Endothelial cell of umbilical vein (primary cell): ENCODE data around the gene TLX1. TPM values are rescaled to one million over a fixed set of nuclear protein-coding genes. Genes with fewer than 3 reads are reported as not detected.

Source experiments
- BruUV-seq: library from RNA; stranded (reverse); fragments of 400-500 nt; replicated peaks from 2 replicates; lab custom pipeline; 2021; lab: Mats Ljungman, UMichigan
- CTCF ChIA-PET: fragments of 300-600, 350-600 bp; sonication (Branson Sonifier 250); formaldehyde crosslinking; loops from one replicate; lab custom pipeline; 2021; ENCODE audit warnings: antibody characterized with exemption, inconsistent platforms; lab: Charles Lee
- POLR2A ChIA-PET: fragments of 300-600, 350-600 bp; sonication (Branson Sonifier 250); formaldehyde crosslinking; loops from one replicate; lab custom pipeline; 2021; ENCODE audit warnings: antibody characterized with exemption, inconsistent platforms; lab: Charles Lee
- DNase-seq: peaks from one replicate; pipeline ENCODE4 v3.0.0-alpha.2; 2011; ENCODE audit warnings: low read depth, low spot score
- FAIRE-seq: peaks from 2 replicates; lab custom pipeline; 2011; peaks lifted over from hg19 to GRCh38; lab: Jason Lieb, UNC
- H2AFZ ChIP-seq: 2 replicates; pipeline ENCODE4 v1.6.0; 2012; ENCODE audit warnings: low read depth, low read length, control low read depth, inconsistent platforms
- H3K27ac ChIP-seq: 2 replicates; pipeline ENCODE4 v1.5.1; 2011; ENCODE audit warnings: low read depth, mild to moderate bottlenecking, control low read depth, low read length, moderate library complexity; ENCODE audit not compliant: insufficient read depth
- H3K27me3 ChIP-seq, 2 experiments: 2 replicates each; pipeline versions ENCODE4 v1.6.0 to v1.6.1; 2011; ENCODE audit warnings: low read length in 2 of 2, mixed read lengths in 1 of 2; ENCODE audit not compliant: control insufficient read depth in 2 of 2, insufficient read depth in 2 of 2
- H3K36me3 ChIP-seq, 2 experiments: 2 replicates in 1 of 2; 3 replicates in 1 of 2; pipeline ENCODE4 v1.5.1; 2011; ENCODE audit warnings: low read length in 2 of 2, mild to moderate bottlenecking in 1 of 2, moderate library complexity in 1 of 2; ENCODE audit not compliant: control insufficient read depth in 2 of 2, insufficient read depth in 2 of 2; ENCODE audit errors: extremely low read depth in 1 of 2
- H3K4me1 ChIP-seq: 3 replicates; pipeline ENCODE4 v1.5.1; 2011; ENCODE audit warnings: mild to moderate bottlenecking, low read length; ENCODE audit not compliant: control insufficient read depth, insufficient read depth; ENCODE audit errors: extremely low read depth
- H3K4me2 ChIP-seq: 2 replicates; pipeline ENCODE4 v1.6.1; 2011; ENCODE audit warnings: low read length, control low read depth, mixed read lengths; ENCODE audit not compliant: insufficient read depth
- H3K4me3 ChIP-seq, 3 experiments: fragments of 200-600 bp in 1 of 3; sonication (generic), shearing (Covaris generic) in 1 of 3; replicated peaks in 1 of 3; 2 replicates each; pipeline ENCODE4 v1.5.1; 2011 to 2016; ENCODE audit warnings: control low read depth in 3 of 3, low read length in 3 of 3, mild to moderate bottlenecking in 2 of 3, inconsistent platforms in 1 of 3, low read depth in 1 of 3, moderate library complexity in 1 of 3; ENCODE audit not compliant: insufficient read depth in 1 of 3
- H3K79me2 ChIP-seq: 2 replicates; pipeline ENCODE4 v1.6.0; 2012; ENCODE audit warnings: low read length, inconsistent platforms; ENCODE audit not compliant: control insufficient read depth, insufficient read depth
- H3K9ac ChIP-seq: replicated peaks from 2 replicates; pipeline ENCODE3; 2011; ENCODE audit warnings: low read length, control low read depth; ENCODE audit not compliant: insufficient read depth; ENCODE audit errors: extremely low read depth
- H3K9me1 ChIP-seq: replicated peaks from 3 replicates; pipeline ENCODE4 v1.6.0; 2011; ENCODE audit warnings: mild to moderate bottlenecking, low read length; ENCODE audit not compliant: control insufficient read depth, insufficient read depth; ENCODE audit errors: extremely low read depth
- H3K9me3 ChIP-seq: replicated peaks from 2 replicates; pipeline ENCODE4 v1.5.1; 2012; ENCODE audit warnings: low read length, inconsistent platforms; ENCODE audit not compliant: control insufficient read depth, insufficient read depth
- H4K20me1 ChIP-seq: replicated peaks from 2 replicates; pipeline ENCODE3; 2011; ENCODE audit warnings: mild to moderate bottlenecking, low read length; ENCODE audit not compliant: control insufficient read depth, insufficient read depth; ENCODE audit errors: extremely low read depth
- EZH2 ChIP-seq: IDR thresholded peaks from 2 replicates; pipeline ENCODE4 v1.6.1; 2012; ENCODE audit warnings: borderline replicate concordance, low read depth, mild to moderate bottlenecking, moderate library complexity, low read length, inconsistent platforms; ENCODE audit not compliant: severe bottlenecking
- FOS ChIP-seq: IDR thresholded peaks from 2 replicates; pipeline ENCODE4 v1.6.1; 2011; ENCODE audit warnings: mild to moderate bottlenecking, low read length, moderate library complexity, borderline replicate concordance; ENCODE audit not compliant: insufficient read depth
- GATA2 ChIP-seq: IDR thresholded peaks from 2 replicates; pipeline ENCODE4 v1.7.0; 2011; ENCODE audit warnings: low read depth, mild to moderate bottlenecking, moderate library complexity, mixed read lengths, low read length; ENCODE audit not compliant: insufficient read length, insufficient read depth
- JUN ChIP-seq: IDR thresholded peaks from 2 replicates; pipeline ENCODE4 v1.6.1; 2011; ENCODE audit warnings: borderline replicate concordance, low read depth; ENCODE audit not compliant: insufficient read length, insufficient read depth
- MYC ChIP-seq: IDR thresholded peaks from one replicate; pipeline ENCODE4 v1.6.1; 2011; ENCODE audit warnings: mild to moderate bottlenecking, low read depth, low read length
- POLR2A ChIP-seq: IDR thresholded peaks from 2 replicates; pipeline ENCODE4 v1.6.1; 2012; ENCODE audit warnings: low read depth, mild to moderate bottlenecking, control low read depth, low read length
- POLR2AphosphoS5 ChIP-seq: IDR thresholded peaks from 2 replicates; pipeline ENCODE4 v1.6.1; 2012; ENCODE audit warnings: low read depth, mild to moderate bottlenecking, control low read depth, low read length, moderate library complexity; ENCODE audit not compliant: insufficient read depth
- dilution Hi-C: fragments of 300-500 bp; cut with MboI; formaldehyde crosslinking; loops from one replicate; pipeline ENCODE4 v1.15.0; 2019; ENCODE audit warnings: low sequenced_read_pairs; ENCODE audit not compliant: extremely low pct_ligation_motif_present
- intact Hi-C: fragments of 100-400 bp; cut with micrococcal nuclease; formaldehyde crosslinking; loops from one replicate; pipeline ENCODE4 v1.10.0; 2022
- polyA plus RNA-seq, 4 experiments: library from polyadenylated mRNA; depleted of rRNA in 3 of 4; stranded (reverse) in 3 of 4; unstranded in 1 of 4; fragments of >200 nt; gene quantifications; 2 replicates each; pipeline versions ENCODE4 v1.2.1 to v1.2.3, GENCODE V29; 2011 to 2012; ENCODE audit warnings: missing spikeins in 1 of 4
- total RNA-seq: library from RNA; stranded (reverse); gene quantifications from 2 replicates; pipeline ENCODE4 v1.2.3, GENCODE V29; 2021
- TF ChIP-seq, protein P1 (sequence below): IDR thresholded peaks from 2 replicates; pipeline ENCODE4 v1.6.1; 2011; ENCODE audit not compliant: insufficient read depth, insufficient read length
- TF ChIP-seq, protein P2 (sequence below), 2 donors: IDR thresholded peaks; 1 replicate in 1 of 2; 2 replicates in 1 of 2; pipeline ENCODE4 v1.5.1; 2011; ENCODE audit warnings: low read length in 2 of 2, mild to moderate bottlenecking in 2 of 2, moderate library complexity in 2 of 2, control low read depth in 1 of 2, inconsistent platforms in 1 of 2, low read depth in 1 of 2; ENCODE audit not compliant: insufficient read depth in 1 of 2; ENCODE audit errors: extremely low read depth in 1 of 2

Gene TLX1
- total and polyA plus RNA-seq, 2 donors (not counting 3 experiments of a cell fraction or from before 2014, with no cell fraction given) = not detected

DNA sequence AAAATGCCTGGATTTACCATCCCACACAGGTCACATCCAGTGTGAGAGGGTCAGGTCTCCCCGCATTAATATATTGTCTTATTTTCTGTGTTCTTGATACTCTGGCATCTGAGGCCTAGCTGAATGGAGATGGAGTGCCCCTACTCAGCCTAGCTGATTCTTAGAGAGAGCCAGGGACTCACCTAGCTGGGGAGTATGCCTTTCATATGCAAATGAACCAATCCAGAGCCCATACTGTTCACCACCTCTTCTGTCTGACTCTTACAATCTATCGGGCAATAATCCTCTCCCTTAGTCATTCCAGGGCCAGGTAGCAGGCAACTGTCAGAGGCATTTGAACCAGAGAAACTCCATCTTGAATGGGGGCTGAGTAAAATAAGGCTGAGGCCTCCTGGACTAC, 51.8 kb downstream of the TLX1 start:
- CTCF ChIA-PET = interaction anchor here (1.5 to 2.3 kb wide), 2 partner anchors 21 to 31 kb away, joined by 4 to 12 read pairs; no protein-coding TSS in a partner anchor
- dilution Hi-C loops = no loop called here

DNA sequence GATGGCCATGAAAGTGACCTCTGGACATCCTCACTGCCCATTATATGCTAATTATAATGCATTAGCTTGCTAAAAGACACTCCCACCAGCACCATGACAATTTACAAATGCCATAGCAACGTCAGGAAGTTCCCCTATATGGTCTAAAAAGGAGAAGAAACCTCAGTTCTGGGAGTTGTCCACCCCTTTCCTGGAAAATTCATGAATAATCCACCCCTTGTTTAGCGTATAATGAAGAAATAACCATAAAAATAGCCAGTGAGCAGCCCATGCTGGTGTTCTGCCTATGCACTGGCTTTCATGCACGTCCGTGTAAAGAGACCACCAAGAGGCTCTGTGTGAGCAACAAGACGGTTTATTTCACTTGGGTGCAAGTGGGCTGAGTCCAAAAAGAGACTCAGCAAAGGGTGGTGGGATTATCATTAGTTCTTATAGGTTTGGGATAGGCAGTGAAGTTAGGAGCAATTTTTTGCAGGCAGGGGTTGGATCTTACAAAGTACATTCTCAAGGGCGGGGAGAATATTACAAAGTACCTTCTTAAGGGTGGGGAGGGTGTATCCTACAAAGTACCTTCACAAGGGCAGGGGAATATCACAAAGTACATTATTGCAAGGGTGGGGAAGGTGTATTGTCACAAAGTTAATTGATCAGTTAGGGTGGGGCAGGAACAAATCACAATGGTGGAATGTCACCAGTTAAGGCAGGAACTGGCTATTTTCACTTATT, 52.5 kb downstream of the TLX1 start:
- H3K9me1 ChIP-seq = no peaks in the 10 kb centered on the region
- H3K4me3 ChIP-seq = no peak overlapping the region
- no peak for TF ChIP-seq EZH2
- TF ChIP-seq JUN = no peak
- TF ChIP-seq POLR2A = no peak
- TF ChIP-seq, protein P1, sequence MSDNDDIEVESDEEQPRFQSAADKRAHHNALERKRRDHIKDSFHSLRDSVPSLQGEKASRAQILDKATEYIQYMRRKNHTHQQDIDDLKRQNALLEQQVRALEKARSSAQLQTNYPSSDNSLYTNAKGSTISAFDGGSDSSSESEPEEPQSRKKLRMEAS = no peak
- no peak for TF ChIP-seq FOS
- no peak for TF ChIP-seq POLR2AphosphoS5
- TF ChIP-seq, protein P2, sequence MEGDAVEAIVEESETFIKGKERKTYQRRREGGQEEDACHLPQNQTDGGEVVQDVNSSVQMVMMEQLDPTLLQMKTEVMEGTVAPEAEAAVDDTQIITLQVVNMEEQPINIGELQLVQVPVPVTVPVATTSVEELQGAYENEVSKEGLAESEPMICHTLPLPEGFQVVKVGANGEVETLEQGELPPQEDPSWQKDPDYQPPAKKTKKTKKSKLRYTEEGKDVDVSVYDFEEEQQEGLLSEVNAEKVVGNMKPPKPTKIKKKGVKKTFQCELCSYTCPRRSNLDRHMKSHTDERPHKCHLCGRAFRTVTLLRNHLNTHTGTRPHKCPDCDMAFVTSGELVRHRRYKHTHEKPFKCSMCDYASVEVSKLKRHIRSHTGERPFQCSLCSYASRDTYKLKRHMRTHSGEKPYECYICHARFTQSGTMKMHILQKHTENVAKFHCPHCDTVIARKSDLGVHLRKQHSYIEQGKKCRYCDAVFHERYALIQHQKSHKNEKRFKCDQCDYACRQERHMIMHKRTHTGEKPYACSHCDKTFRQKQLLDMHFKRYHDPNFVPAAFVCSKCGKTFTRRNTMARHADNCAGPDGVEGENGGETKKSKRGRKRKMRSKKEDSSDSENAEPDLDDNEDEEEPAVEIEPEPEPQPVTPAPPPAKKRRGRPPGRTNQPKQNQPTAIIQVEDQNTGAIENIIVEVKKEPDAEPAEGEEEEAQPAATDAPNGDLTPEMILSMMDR (IDR thresholded peaks at IDR 0.05; ENCODE audit: extremely low read depth in 1 of 2, insufficient read depth in 1 of 2, low read depth in 1 of 2, low read length in 2 of 2) = no peak
- TF ChIP-seq GATA2 = no peak
- TF ChIP-seq MYC = no peak
- no peak overlapping the region for H3K27ac ChIP-seq
- no peaks in the 10 kb centered on the region for H3K4me1 ChIP-seq
- no peak overlapping the region for H3K9ac ChIP-seq
- no peak overlapping the region for H3K4me2 ChIP-seq
- H3K27me3 ChIP-seq = peaks cover 4 to 10% of the 10 kb centered on the region in 2 experiments
- ChIA-PET POLR2A (no interaction called here), CTCF (no interaction called here)
- DNase-seq (no peak), FAIRE-seq (no peak)
- no peak overlapping the region for H2AFZ ChIP-seq
- H4K20me1 ChIP-seq = no peaks in the 10 kb centered on the region
- no peaks in the 10 kb centered on the region for H3K9me3 ChIP-seq
- dilution Hi-C loops (no loop called here), intact Hi-C loops (no loop called here)
- no peaks in the 10 kb centered on the region for H3K36me3 ChIP-seq
- H3K79me2 ChIP-seq = no peaks in the 10 kb centered on the region
- no TSS peak for BruUV-seq

More for the DNA sequence above, 51.8 kb downstream of the TLX1 start:
- H3K4me3 ChIP-seq = no peak overlapping the region
- H3K9me1 ChIP-seq = no peaks in the 10 kb centered on the region
- no peak overlapping the region for H2AFZ ChIP-seq
- intact Hi-C loops = no loop called here
- H3K9me3 ChIP-seq = no peaks in the 10 kb centered on the region
- no peaks in the 10 kb centered on the region for H3K79me2 ChIP-seq
- DNase-seq (no peak), FAIRE-seq (no peak)
- no peak for TF ChIP-seq POLR2A
- no peak overlapping the region for H3K9ac ChIP-seq
- no peak overlapping the region for H3K27ac ChIP-seq
- peaks cover 4 to 10% of the 10 kb centered on the region in 2 experiments for H3K27me3 ChIP-seq
- H3K4me2 ChIP-seq = no peak overlapping the region
- POLR2A ChIA-PET = no interaction called here
- no peaks in the 10 kb centered on the region for H3K36me3 ChIP-seq
- no peaks in the 10 kb centered on the region for H3K4me1 ChIP-seq
- BruUV-seq = no TSS peak
- H4K20me1 ChIP-seq = no peaks in the 10 kb centered on the region
